GM18909 (cell line): ENCODE data around the gene TMTC2.
A peak's percentile ranks its signal among the peaks of the same experiment; 100 is the strongest.
"Not testable (repeated sequence)": the region's sequence is repeated elsewhere in the genome, so short reads cannot be mapped to it uniquely, and the experiment has no call there.

Experiments used
- ATAC-seq: cut with Tn5 transposase; IDR thresholded peaks from one replicate; pipeline ENCODE4 v1.9.1; 2021; ENCODE audit warnings: mild to moderate bottlenecking; ENCODE audit not compliant: unreplicated experiment, poor library complexity

The TMTC2 gene

GRCh38 chr12:82833481-82833880 lies 146.8 kb downstream of the TMTC2 start:
- no peak for ATAC-seq

GRCh38 chr12:82835217-82835616 lies 148.5 kb downstream of the TMTC2 start:
- no peak for ATAC-seq

- ATAC-seq, result no peak
Observed at GRCh38 chr12:82838131-82838551, 151.4 kb downstream of the TMTC2 start.

- no peak for ATAC-seq
Observed at GRCh38 chr12:82838827-82839226, 152.1 kb downstream of the TMTC2 start.

GRCh38 chr12:82839796-82840195 lies 153.1 kb downstream of the TMTC2 start:
- no peak for ATAC-seq

- ATAC-seq, result no peak
Observed at GRCh38 chr12:82841487-82841904, 154.8 kb downstream of the TMTC2 start.

GRCh38 chr12:82842480-82842879 lies 155.8 kb downstream of the TMTC2 start:
- no peak for ATAC-seq

GRCh38 chr12:82845076-82845475 lies 158.4 kb downstream of the TMTC2 start:
- ATAC-seq, result not testable (repeated sequence)

GRCh38 chr12:82848845-82849244 lies 162.1 kb downstream of the TMTC2 start:
- no peak for ATAC-seq

- ATAC-seq, result no peak
Observed at GRCh38 chr12:82852529-82852928, 165.8 kb downstream of the TMTC2 start.

GRCh38 chr12:82855872-82856271 lies 169.2 kb downstream of the TMTC2 start:
- peak; percentile 91 for ATAC-seq

- no peak for ATAC-seq
Observed at GRCh38 chr12:82857276-82857675, 170.6 kb downstream of the TMTC2 start.

GRCh38 chr12:82857911-82858533 lies 171.3 kb downstream of the TMTC2 start:
- ATAC-seq, result no peak

- no peak for ATAC-seq
Observed at GRCh38 chr12:82858534-82858917, 171.8 kb downstream of the TMTC2 start.

- ATAC-seq, result no peak
Observed at GRCh38 chr12:82862069-82862841, 175.5 kb downstream of the TMTC2 start.

GRCh38 chr12:82862876-82863649 lies 176.4 kb downstream of the TMTC2 start:
- no peak for ATAC-seq

- ATAC-seq, result no peak
Observed at GRCh38 chr12:82866227-82866775, 179.6 kb downstream of the TMTC2 start.

GRCh38 chr12:82866946-82867345 lies 180.2 kb downstream of the TMTC2 start:
- ATAC-seq, result no peak

- ATAC-seq, result no peak
Observed at GRCh38 chr12:82867762-82868500, 181.2 kb downstream of the TMTC2 start.

GRCh38 chr12:82870771-82871377 lies 184.2 kb downstream of the TMTC2 start:
- ATAC-seq, result peak; percentile 76
